ENCODE results near the gene HOXC9.

The HOXC9 gene

DNA sequence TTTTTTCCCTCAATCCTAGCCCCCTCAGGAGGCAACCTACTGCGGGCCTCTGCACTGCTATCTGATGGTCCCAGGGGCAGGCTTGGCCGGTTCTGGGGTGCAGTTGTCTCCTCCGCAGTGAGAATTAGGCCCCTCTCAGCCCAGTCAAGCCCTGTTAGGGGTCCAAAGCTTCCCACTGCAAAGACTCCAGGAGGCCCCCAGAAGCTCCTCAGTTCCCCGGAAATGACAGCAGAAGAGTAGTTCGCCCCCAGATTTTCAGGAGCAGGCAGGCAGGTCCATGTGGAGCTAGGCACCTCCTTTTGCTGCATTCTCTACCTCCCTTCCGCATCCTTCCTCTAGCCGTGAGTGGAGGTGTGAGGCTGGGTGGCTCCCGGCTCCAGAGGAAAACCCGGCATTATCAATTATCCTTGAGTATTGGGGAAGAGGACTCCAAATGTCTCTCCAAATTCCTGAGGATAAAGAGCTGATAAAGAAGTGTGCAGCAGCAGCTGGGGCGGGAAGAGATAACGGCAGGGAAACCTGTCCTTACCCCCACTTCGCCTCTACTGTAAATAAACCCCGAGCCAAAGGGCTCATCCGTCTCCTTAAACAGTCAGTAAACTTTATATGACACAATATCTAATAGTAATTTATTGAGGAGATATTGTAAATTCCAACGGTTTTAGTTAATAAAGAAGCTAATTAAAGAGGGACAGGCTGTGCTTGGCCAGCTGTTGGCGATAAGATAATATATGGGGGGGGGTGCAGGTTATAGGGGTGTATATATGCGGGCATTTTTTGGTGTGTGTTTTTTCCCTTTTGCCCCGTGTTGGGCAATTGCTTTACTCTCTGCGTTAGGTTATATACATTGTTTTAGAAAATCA lies 45.9 kb upstream of the HOXC9 start:
- no peak overlapping the region for H3K27ac ChIP-seq
- TF ChIP-seq, protein P1, sequence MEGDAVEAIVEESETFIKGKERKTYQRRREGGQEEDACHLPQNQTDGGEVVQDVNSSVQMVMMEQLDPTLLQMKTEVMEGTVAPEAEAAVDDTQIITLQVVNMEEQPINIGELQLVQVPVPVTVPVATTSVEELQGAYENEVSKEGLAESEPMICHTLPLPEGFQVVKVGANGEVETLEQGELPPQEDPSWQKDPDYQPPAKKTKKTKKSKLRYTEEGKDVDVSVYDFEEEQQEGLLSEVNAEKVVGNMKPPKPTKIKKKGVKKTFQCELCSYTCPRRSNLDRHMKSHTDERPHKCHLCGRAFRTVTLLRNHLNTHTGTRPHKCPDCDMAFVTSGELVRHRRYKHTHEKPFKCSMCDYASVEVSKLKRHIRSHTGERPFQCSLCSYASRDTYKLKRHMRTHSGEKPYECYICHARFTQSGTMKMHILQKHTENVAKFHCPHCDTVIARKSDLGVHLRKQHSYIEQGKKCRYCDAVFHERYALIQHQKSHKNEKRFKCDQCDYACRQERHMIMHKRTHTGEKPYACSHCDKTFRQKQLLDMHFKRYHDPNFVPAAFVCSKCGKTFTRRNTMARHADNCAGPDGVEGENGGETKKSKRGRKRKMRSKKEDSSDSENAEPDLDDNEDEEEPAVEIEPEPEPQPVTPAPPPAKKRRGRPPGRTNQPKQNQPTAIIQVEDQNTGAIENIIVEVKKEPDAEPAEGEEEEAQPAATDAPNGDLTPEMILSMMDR (conservative IDR thresholded peaks at IDR 0.05): no peak

DNA sequence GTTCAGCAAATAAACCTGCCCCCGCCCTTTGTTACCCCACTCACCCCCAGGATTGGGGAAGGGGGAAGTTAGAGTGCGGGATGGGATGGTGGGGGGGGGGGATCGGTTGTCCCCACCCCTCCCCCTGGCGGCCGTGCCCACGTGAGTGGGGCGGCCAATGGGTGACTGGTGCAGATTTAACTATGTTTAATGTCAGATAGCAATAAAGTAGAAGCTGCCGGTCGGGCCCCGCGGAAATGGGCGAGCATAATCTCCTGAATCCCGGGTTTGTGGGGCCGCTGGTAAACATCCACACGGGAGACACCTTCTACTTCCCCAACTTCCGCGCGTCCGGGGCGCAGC lies 45.3 kb upstream of the HOXC9 start, which contains the start of gene HOXC12:
HOXC12 (plus strand) TSS at position 210 of the 342 bp plus-strand sequence; CDS start at position 237, 27 bp downstream.
- TF ChIP-seq, protein P1 (conservative IDR thresholded peaks at IDR 0.05): no peak
- H3K27ac ChIP-seq: no peak within 1 kb of the TSS

DNA sequence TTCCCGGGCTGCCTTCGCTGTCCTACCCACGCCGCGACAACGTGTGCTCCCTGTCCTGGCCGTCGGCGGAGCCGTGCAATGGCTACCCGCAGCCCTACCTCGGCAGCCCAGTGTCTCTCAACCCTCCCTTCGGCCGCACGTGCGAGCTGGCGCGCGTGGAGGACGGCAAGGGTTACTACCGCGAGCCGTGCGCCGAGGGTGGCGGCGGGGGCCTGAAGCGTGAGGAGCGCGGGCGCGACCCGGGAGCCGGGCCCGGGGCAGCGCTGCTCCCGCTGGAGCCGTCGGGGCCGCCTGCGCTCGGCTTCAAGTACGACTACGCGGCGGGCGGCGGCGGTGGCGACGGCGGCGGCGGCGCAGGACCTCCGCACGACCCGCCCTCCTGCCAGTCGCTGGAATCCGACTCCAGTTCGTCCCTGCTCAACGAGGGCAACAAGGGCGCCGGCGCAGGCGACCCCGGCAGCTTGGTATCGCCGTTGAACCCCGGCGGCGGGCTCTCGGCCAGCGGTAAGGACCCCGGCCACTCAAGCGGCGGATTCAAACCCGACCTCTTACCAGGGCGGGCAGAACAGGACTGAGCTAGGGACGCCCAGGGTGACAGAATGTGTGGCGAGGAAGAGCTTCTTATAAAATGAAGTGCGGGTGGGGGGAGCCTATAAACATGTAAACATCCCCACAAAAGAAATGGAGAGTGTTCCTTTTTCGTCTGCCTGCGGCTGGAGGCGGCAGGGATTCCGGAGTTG lies 44.8 kb upstream of the HOXC9 start:
- H3K27ac ChIP-seq: no peak overlapping the region
- TF ChIP-seq, protein P1 (conservative IDR thresholded peaks at IDR 0.05): no peak

DNA sequence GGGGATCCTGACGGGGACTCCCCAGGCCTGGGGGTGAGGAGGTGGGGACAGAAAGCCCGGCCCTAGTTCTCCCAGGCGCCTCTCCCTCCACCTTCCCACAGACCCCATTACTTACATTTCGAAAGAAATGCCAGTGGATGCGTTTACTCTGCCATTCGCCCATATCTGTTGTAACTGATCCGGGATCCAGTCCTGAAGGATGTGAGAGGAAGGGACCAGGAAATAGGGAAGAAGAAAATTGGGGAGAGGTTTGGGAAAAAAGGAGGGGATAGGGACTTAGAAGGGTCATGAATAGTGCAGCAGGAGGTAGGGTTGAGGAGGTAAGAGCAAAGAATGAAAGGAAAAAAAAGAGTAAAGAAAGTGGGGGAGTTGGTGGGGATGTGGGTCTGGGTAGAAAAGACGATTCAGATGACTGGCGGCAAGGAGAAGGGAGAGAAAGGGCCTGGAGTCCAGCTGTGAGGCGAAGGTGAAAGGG lies 44.1 kb upstream of the HOXC9 start:
- no peak overlapping the region for H3K27ac ChIP-seq
- TF ChIP-seq, protein P1 (conservative IDR thresholded peaks at IDR 0.05): no peak

DNA sequence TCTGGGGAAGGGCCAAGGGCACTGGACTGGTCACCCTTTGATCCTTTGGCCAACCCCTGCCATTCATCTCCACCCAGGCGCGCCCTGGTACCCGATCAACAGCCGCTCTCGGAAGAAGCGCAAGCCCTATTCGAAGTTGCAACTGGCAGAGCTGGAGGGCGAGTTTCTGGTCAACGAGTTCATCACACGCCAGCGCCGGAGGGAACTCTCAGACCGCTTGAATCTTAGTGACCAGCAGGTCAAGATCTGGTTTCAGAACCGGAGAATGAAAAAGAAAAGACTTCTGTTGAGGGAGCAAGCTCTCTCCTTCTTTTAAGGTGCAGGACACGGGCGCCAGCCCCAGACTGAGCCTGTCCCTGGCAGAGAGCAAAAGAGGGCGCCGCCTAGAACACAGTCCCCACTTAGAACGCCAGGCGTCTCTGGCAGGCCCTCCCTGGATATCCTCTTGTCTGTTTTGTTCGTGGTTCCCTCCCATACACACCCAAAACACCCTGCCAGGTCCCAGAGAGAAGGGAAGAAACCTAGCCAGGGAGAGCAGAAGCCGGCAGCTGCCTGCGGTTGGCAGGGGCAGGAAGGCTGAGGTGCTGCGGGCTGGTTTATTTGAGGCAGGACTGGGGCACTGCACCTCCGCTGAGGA lies 43.6 kb upstream of the HOXC9 start:
- TF ChIP-seq, protein P1 (conservative IDR thresholded peaks at IDR 0.05): no peak
- H3K27ac ChIP-seq: no peak overlapping the region

DNA sequence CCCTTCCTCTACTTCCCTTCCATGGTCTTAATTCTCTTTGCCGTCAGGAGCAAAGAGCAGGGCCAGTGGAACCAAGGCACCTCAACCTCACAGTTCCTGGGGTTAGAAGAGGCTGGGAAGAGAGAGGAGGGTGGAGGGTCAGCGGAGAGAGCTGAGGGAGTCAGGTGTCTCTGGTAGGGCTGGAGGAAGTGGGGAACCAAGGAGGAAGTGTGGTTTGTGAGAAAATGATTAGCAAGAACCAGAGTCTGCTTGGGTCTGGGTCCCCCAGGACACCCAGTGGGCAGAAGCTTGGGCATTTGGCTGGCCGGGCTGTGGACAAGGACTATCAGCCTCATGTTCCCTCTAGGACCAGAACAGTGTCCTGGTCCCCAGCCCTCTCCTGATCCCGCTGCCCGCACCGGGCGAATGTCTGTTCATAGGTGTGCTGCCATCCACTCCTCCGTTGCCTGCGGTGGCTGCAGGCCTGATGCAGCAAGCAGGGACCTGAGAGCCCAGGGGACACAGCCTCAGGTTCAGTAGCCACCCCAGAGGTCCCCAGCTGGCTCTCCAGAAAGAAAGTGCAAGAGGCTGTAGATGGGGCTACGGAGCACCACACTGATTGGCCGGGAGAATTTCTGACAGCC lies 42.9 kb upstream of the HOXC9 start:
- no peak overlapping the region for H3K27ac ChIP-seq
- TF ChIP-seq, protein P1 (conservative IDR thresholded peaks at IDR 0.05): no peak
